Lung (tissue), 12 donors: ENCODE measurements around the gene KIF25. TPM values are rescaled to one million over a fixed set of nuclear protein-coding genes. Genes with fewer than 3 reads are reported as not detected.

Source experiments
- ATAC-seq: fragments of 200-7000 bp; cut with Tn5 transposase; one replicate; pipeline ENCODE4 v1.9.1; 2020; ENCODE audit warnings: moderate number of reproducible peaks; ENCODE audit not compliant: insufficient read depth, low FRiP score
- DNase-seq, 3 donors: peaks; one replicate each; pipeline ENCODE4 v3.0.0-alpha.2; 2013 to 2017
- H3K27ac ChIP-seq, 2 donors: one replicate each; pipeline ENCODE4 v1.5.1; 2013; ENCODE audit warnings: mild to moderate bottlenecking in 2 of 2, moderate library complexity in 2 of 2, control low read depth in 1 of 2, inconsistent platforms in 1 of 2, low read depth in 1 of 2, low read length in 1 of 2
- H3K27me3 ChIP-seq, 3 donors: one replicate each; pipeline ENCODE4 v1.5.1; 2013; ENCODE audit warnings: low read length in 2 of 3; ENCODE audit not compliant: control insufficient read depth in 3 of 3, insufficient read depth in 3 of 3
- H3K36me3 ChIP-seq, 4 donors: one replicate each; pipeline ENCODE4 v1.5.1; 2013; ENCODE audit warnings: low read length in 4 of 4, mild to moderate bottlenecking in 1 of 4, moderate library complexity in 1 of 4; ENCODE audit not compliant: control insufficient read depth in 4 of 4, insufficient read depth in 4 of 4
- H3K4me1 ChIP-seq, 5 donors: one replicate each; pipeline ENCODE4 v1.5.1; 2013; ENCODE audit warnings: low read length in 5 of 5, mild to moderate bottlenecking in 2 of 5, moderate library complexity in 1 of 5; ENCODE audit not compliant: control insufficient read depth in 5 of 5, insufficient read depth in 5 of 5
- H3K4me3 ChIP-seq: one replicate; pipeline ENCODE4 v1.5.1; 2013; ENCODE audit warnings: mild to moderate bottlenecking, control low read depth, moderate library complexity
- H3K9ac ChIP-seq, 2 donors: one replicate each; pipeline ENCODE4 v1.5.1; 2013; ENCODE audit warnings: low read length in 2 of 2, control low read depth in 1 of 2; ENCODE audit not compliant: insufficient read depth in 1 of 2
- H3K9me3 ChIP-seq, 4 donors: one replicate each; pipeline ENCODE4 v1.5.1; 2013; ENCODE audit warnings: low read length in 3 of 4, mild to moderate bottlenecking in 1 of 4, moderate library complexity in 1 of 4; ENCODE audit not compliant: control insufficient read depth in 4 of 4, insufficient read depth in 3 of 4
- WGBS, 2 donors: extraction: QIAGEN DNeasy Blood & Tissue Kit; methylation state at CpG; one replicate each; pipeline ENCODE4 v1.1.7; 2013; 5-methylcytosine and 5-hydroxymethylcytosine counted together
- polyA plus RNA-seq, 2 donors: library from polyadenylated mRNA; stranded (reverse); fragments of 200-250 nt; gene quantifications; one replicate each; pipeline ENCODE4 v1.2.1, GENCODE V29; 2013
- total RNA-seq, 2 donors: library from RNA; depleted of rRNA in 1 of 2; stranded (reverse); fragments of >200 nt in 1 of 2; gene quantifications; one replicate each; pipeline ENCODE4 v1.2.1, GENCODE V29; 2014 to 2021
- TF ChIP-seq, protein P1 (sequence below): IDR thresholded peaks from 2 replicates; pipeline ENCODE4 v1.5.1; 2012; ENCODE audit warnings: mild to moderate bottlenecking; ENCODE audit errors: control extremely low read depth, extremely low read depth
- donor health status: control.
- donor health status: control.
- donor health status: Bipolar disorder and iron deficiency.
- donor health status: healthy.
- donor health status: DM: yes; HTN: yes; CAD: no.

The KIF25 gene
- total and polyA plus RNA-seq, 4 donors: 0.24 to 5.3 (median 0.53) TPM

DNA sequence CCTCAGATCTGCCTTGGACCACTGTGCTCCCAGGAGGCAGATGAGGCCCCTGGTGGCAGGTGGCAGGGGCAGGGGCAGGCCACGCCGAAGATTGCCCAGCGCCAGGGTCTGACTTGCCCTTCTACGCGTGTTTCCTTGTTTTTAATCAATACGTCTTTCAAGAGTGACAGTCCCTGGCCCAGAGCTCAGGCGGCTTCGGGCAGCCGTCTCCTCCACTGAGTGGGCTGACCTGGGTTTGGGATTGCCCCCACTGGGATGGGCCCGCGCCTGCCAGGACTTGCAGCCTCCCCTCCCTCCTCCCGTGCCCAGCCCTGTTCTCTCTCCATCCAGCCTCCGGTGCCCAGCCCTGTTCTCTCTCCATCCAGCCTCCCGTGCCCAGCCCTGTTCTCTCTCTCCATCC lies 60.4 kb downstream of the KIF25 start:
- no peak overlapping the region for H3K4me3 ChIP-seq
- no peak overlapping the region for H3K9ac ChIP-seq
- H3K36me3 ChIP-seq: no peaks in the 10 kb centered on the region
- TF ChIP-seq, protein P1, sequence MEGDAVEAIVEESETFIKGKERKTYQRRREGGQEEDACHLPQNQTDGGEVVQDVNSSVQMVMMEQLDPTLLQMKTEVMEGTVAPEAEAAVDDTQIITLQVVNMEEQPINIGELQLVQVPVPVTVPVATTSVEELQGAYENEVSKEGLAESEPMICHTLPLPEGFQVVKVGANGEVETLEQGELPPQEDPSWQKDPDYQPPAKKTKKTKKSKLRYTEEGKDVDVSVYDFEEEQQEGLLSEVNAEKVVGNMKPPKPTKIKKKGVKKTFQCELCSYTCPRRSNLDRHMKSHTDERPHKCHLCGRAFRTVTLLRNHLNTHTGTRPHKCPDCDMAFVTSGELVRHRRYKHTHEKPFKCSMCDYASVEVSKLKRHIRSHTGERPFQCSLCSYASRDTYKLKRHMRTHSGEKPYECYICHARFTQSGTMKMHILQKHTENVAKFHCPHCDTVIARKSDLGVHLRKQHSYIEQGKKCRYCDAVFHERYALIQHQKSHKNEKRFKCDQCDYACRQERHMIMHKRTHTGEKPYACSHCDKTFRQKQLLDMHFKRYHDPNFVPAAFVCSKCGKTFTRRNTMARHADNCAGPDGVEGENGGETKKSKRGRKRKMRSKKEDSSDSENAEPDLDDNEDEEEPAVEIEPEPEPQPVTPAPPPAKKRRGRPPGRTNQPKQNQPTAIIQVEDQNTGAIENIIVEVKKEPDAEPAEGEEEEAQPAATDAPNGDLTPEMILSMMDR: no peak
- H3K27me3 ChIP-seq: no peaks in the 10 kb centered on the region
- no peak overlapping the region for H3K27ac ChIP-seq
- ATAC-seq (no peak), DNase-seq (no peak)
- WGBS, 2 donors: 94 to 98% methylated on average over 14 of the region's 14 CpGs
- no peaks in the 10 kb centered on the region for H3K9me3 ChIP-seq
- H3K4me1 ChIP-seq: peaks cover 2 to 17% (median 7%) of the 10 kb centered on the region in 5 donors

DNA sequence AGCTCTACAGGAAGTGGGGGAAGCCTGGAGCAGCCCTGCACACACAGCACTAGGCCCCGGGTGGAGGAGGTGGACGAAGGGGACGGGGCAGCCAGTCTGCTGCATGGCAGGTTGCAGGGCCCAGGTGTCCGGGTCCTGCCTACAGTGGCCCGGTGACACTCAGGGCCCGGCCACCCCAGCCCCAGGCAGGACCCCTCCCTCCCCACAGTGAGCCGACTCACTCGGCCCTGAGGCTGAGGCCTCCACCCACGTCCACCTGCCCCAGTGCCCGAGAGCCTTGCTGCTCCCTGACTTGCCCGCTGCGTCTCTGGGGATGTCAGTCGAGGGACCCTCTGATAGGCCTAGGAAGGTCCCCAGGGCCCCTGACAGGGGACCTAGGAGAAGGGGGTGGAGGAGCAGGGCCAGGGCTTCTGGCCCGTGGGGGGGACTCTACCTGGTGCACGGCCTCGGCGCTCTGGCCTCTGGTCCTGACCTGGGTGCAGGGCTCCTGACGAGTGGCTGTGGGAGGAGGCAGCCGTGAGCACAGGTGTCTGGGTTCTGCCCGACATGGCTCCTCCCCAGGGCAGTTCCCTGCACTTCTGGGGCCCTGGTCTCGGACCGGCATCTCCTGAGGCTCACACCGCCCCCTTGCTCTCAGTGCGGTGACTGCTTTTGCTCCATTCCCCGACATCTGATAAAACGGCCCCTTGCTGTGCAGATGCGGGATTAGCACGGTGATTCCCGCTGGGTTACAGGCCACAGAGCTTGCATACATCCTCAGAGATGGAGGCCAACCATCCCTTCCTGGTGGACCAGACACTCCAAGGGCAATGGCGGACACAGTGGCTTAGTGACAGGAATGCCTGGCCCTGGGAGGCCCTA lies 61.5 kb downstream of the KIF25 start:
- ATAC-seq: no peak

DNA sequence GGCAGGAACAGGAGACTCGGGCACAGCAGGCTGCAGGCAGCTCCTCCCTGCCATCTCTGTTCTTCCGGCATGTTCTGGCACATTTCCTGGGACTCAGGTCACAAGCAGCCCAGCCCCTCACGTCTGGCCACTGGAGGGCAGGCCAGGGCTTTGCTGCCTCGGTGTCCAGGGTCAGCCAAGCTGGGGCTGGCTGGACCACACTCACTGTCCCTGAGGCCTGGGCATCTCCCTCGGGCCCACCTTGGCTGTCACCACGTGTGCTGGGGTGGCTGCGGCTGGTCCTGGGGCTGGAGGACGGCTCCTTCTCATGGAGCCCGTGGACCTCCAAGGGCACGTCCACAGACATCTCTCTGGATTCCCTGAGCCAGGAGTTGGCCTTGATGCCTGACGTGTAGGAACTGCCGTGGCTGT lies 63.1 kb downstream of the KIF25 start:
- Histone ChIP-seq H3K36me3 (no peaks in the 10 kb centered on the region), H3K9me3 (no peaks in the 10 kb centered on the region), H3K9ac (no peak overlapping the region), H3K4me1 (peaks cover 0 to 9% (median 2%) of the 10 kb centered on the region in 5 donors), H3K27me3 (no peaks in the 10 kb centered on the region), H3K4me3 (no peak overlapping the region), H3K27ac (no peak overlapping the region)
- DNase-seq (peak; percentile 85 to 91 (median 87)), ATAC-seq (no peak)
- 67 to 84% methylated on average over 12 of the region's 12 CpGs for WGBS, 2 donors
- TF ChIP-seq, protein P1: no peak

More for the DNA sequence above, 61.5 kb downstream of the KIF25 start:
- DNase-seq: no peak
- no peaks in the 10 kb centered on the region for H3K27me3 ChIP-seq
- peaks cover 2 to 17% (median 7%) of the 10 kb centered on the region in 5 donors for H3K4me1 ChIP-seq
- no peak overlapping the region for H3K27ac ChIP-seq
- TF ChIP-seq, protein P1: no peak
- no peak overlapping the region for H3K4me3 ChIP-seq
- no peak overlapping the region for H3K9ac ChIP-seq
- H3K36me3 ChIP-seq: no peaks in the 10 kb centered on the region
- no peaks in the 10 kb centered on the region for H3K9me3 ChIP-seq
- WGBS, 2 donors: 94% methylated on average over 30 of the region's 30 CpGs
